ENCODE data around the gene BICC1.
"Not testable (repeated sequence)": the region's sequence is repeated elsewhere in the genome, so short reads cannot be mapped to it uniquely, and the experiment has no call there.

BICC1 gene

DNA sequence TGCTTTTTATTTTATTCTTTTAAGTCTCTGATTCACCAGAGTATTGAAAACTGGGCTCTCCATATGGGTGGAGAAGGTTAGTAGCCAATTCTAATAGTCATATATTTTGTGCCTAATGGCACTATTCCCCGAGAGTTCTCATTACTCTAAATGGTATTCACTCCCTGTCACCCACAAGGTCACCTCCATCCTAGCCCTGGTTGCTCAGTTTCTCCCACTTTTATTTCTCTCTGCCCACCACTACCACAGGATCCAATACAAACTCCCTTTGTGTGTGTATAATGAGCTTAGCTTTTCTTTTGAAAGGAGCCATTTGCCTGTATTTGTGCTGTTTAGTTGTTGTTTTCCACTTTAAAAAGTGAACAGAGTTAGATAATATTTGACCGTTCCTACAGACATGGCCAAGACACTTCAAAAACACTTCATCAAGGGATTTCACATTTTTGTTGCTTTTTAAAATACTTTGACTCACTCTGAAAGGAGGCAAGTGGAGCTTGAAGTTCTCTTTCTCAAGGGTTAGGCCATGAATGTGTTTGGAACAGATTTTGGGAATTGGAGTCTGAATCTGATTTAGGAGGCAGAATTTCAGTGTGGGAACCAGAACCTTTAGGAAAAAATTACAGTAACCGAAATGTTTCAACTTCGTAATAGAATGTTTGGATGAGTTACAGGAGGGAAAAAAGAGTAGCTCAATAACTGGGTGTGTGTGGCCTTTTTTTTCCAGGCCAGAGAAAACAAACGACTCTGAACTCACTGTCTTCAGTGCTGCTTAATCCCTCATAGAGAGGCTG, 321.3 kb downstream of the BICC1 start:
- no peak for DNase-seq

GRCh38 chr10:58836176-58836700, 323.6 kb downstream of the BICC1 start:
- DNase-seq, result no peak

- DNase-seq, result no peak
These were observed 324.4 kb downstream of the BICC1 start for GRCh38 chr10:58836991-58837575.

GRCh38 chr10:58837826-58838225, 325.2 kb downstream of the BICC1 start:
- no peak for DNase-seq

- DNase-seq, result no peak
These were observed 326.0 kb downstream of the BICC1 start for GRCh38 chr10:58838561-58839208.

DNA sequence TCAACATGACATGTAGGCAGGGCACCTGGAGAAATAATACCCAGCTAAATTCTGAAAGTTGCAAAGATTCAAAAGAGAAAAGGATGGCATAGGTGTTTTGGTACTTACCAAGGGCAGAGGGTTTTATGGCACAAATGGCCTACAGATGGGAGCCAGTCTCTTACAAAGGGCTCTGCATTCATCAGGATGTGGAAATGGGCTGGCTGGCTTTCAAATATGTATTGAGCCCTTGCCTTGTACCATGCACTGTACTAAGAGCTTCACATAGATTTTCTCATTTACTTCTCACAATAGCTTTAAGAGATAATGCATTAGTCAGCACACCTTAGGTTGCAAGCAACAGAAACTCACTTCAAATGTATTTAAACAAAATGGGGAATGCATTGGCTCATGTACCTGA, 327.1 kb downstream of the BICC1 start:
- DNase-seq, result no peak

DNA sequence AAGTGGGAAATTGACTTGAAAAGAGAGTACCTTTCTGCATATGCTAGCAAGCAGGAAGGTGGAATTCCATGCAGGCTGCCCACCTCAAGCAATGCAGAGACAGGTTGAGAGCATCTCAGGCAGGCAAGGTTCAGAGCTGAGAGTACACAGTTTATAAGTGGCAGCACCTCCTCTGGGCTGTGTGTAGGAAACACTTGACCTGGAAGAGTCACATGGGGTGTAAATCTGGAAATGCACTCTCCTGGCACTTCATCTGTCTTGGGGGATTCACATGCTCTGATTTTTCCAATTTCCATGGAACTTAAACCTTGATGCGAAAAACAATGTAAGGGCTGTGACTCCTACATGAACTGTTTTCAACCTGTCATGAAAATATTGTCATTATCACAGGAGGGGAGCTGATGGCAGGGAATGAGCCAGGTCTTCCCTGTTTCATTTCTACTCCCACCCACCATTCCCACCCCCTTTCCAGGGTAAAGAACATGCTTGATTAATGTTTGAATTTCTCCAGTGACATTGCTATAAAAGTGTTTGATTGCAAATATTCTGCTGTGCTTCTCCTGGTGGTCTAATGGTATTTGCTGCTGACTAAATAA, 328.3 kb downstream of the BICC1 start:
- DNase-seq, result no peak

DNA sequence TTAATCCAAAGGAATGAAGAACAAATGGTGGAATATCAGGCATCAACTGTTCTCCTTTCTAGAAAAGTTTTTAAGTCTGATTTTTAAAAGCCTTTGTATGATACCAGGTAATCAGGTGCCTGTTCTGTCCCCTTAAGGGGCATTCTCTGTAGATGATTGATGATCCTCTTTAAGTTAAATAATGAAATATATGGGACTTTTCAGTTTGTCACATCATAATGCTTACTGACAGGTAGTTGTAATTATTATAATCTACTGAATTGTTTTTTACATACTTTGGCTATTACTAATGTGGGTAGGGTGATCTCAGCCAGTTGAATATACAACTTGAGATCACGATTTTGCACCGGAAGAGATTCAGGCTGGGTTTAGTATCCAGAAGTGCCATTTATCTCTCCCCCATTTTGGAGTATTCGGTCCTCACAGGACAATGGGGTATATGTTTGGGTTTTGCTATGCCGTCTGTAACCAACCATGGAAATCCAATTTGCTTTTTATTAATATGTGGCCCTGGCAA, 330.2 kb downstream of the BICC1 start:
- no peak for DNase-seq

GRCh38 chr10:58843760-58844159, 331.1 kb downstream of the BICC1 start:
- DNase-seq, result no peak

DNA sequence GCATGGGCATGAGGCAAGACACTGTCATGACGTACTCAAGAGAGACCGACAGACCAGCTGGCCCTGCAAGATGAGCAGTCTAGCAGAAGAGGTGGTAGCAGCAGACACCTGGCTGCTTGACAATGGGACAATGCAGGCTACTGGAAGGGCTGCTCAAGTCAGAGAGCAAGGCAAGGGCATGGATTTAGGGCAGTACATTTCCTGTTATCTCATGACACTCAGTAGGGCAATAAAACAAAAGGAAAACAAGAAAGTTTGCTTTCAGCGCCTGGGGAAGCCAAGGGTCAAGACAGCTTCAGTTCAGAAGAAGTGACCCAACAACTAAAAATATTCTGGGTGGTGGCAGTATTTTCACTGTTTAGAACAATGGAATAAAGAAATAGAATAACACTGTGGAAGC, 332.0 kb downstream of the BICC1 start:
- no peak for DNase-seq

DNA sequence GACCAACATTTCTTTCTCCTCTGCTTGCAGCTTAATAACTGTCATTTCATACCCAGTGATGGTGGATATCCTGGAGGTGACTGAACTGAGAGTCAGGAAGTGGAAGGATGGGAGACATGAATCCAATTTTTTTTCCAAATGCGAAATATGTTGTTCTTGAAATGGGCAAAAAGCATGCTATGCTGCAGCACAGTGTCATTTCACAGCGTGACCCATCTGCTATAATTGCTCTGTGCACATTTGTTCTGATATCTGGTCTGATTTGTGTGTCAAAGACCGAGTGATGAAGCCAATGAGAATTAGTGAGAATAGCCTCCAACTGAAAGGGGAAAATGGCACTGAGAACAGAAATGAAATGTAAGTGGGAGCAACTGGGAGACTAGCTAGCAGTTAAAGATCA, 334.2 kb downstream of the BICC1 start:
- no peak for DNase-seq

DNA sequence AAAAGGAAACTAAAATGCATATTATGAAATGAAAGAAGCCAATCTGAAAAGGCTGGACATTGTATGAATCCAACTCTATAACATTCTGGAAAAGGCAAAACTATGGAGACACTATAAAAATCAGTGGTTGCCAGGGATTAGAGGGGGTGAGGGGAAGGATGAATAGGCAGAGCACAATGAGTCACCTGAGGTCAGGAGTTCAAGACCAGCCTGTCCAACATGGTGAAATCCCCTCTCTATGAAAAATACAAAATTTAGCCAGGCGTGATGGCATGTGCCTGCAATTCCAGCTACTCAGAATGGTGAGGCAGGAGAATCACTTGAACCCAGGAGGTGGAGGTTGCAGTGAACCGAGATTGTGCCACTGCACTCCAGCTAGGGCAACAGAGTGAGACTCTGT, 338.9 kb downstream of the BICC1 start:
- no peak for DNase-seq

DNA sequence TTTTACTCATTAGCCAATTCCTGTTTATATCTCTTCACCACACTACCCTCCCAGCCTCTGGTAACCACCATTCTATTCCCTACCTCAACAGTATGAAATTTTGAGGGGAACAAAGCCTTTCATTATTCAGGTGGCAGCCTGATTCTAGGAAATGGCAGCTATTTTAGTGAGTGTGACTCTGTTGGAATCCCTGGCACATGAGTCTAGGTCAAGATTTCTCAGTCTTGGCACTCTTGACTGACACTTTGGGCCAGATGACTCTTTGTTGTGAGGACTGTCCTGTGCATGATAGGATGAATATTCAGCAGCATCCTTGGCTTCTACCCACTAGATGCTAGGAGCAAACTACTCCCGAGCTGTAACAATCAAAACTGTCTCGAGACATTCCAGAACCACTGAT, 341.0 kb downstream of the BICC1 start:
- no peak for DNase-seq

- no peak for DNase-seq
These were observed 342.1 kb downstream of the BICC1 start for GRCh38 chr10:58854811-58855210.

DNA sequence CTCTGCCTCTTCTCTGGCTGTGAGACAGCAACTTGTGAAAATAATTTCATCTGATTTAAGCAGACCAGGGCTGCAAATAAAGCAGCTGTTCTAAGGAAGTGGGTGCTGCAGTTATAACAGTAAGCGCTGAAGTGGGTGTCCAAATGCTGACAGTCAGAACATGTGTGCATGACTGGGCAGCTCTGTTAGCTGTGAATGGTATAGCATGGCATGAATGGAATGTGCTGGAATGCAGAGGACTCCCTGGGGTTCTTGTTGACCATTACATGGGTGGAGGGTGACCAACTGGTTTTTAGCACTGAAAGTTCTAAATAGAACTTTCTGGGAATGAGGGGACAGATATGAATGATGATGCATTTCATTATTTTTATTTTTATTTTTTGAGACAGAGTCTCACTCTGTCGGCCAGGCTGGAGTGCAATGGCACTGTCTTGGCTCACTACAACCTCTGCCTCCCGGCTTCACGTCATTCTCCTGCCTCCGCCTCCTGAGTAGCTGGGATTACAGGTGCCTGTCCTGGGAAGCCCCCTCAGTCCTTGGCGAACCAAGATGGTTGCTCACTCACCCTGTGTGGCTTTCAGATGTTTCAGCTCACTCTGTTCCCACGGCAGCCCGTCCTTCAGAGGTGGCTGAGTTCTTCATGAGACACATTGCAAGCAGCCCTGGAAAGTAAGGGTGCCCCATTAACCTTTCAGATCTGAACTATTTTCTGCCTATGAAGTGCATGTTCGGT, 344.0 kb downstream of the BICC1 start:
- DNase-seq, result no peak

- DNase-seq, result no peak
These were observed 344.7 kb downstream of the BICC1 start for GRCh38 chr10:58857251-58857805.

- DNase-seq, result not testable (repeated sequence)
These were observed 345.5 kb downstream of the BICC1 start for GRCh38 chr10:58858123-58858522.

DNA sequence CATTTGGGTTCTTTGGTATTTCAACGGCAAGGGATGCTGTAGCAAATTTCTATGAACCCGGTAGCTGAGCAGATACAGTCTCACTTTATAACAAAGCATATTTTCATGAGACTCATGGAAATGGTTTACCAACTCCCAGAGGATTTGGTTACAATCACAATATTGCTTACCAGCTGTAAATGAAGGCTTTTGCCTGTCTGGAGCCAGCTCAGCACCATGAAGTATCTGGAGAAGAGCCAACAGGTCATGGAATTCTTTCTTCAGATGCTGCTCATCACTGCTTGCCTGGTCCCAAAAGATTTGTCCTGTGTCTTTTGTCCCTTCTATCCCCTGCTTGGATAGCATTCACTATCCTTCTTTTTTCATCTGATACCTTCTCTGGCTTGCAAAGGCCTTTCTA, 346.9 kb downstream of the BICC1 start:
- DNase-seq, result no peak

DNA sequence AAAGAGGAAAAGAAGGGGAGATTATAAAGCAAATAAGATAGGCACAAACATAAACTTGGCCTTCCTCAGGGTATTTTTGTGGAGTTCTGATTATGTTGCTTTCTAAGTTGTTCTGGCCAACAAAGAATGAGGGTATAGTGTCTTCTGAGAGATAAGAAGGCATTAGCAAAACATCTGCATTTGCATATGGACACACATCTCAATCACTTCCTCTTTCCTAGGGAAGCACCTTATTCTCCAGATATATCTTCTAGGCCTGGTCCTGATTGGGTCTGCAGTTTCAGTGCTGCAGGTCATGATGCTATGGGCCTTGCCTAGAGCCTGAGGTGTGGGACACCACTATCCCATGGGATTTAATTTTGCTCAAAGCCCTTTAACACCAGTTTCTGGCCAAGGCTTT, 355.0 kb downstream of the BICC1 start:
- DNase-seq, result no peak

GRCh38 chr10:58868736-58869435, 356.2 kb downstream of the BICC1 start:
- no peak for DNase-seq

DNA sequence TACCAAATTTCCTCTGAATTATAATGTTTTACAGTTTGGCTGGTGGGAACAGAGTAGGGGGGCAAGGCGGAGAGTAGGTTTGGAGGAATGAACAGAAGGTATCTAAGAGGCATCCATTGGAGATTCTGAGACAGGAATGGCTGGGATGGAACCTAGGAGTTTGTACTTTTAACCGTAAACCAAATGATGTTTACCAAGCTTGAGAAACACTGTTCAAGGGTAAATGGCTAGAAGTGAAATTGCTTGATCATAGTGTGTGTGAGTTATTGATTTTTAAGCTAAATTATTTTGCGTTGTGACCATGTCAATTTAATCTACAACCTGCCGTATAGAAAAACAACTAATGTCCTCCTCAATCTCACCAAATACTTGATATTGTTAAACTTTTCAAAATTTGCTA, 357.4 kb downstream of the BICC1 start:
- DNase-seq, result no peak

DNA sequence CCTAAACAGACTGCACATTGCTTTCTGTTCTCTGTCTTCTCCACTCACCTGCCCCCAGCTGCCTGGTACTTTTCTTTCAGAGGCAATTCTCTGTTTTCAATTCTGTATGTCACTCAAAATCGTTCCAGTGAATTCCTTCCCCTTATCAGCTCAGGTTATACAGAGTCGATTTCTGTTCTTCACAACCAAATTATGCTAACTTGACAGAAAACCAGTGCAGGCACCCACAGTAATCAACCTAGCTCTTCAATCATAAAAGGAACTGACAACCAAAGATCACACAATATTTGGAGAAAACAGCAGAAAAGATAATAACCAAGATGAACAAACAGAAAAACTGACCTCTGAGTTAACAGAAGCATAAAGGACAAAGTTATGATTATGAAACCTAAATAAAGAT, 360.5 kb downstream of the BICC1 start:
- DNase-seq, result no peak

Measured in stimulated activated naive CD4-positive, alpha-beta T cell (primary cell).